GM19395 (cell line): ENCODE data around the gene C19orf25.
"Not testable (repeated sequence)": the region's sequence is repeated elsewhere in the genome, so short reads cannot be mapped to it uniquely, and the experiment has no call there.

Experiments
- ATAC-seq: cut with Tn5 transposase; IDR thresholded peaks from one replicate; pipeline ENCODE4 v1.9.1; 2021; ENCODE audit warnings: mild to moderate bottlenecking, moderate library complexity; ENCODE audit not compliant: unreplicated experiment

The C19orf25 gene

DNA sequence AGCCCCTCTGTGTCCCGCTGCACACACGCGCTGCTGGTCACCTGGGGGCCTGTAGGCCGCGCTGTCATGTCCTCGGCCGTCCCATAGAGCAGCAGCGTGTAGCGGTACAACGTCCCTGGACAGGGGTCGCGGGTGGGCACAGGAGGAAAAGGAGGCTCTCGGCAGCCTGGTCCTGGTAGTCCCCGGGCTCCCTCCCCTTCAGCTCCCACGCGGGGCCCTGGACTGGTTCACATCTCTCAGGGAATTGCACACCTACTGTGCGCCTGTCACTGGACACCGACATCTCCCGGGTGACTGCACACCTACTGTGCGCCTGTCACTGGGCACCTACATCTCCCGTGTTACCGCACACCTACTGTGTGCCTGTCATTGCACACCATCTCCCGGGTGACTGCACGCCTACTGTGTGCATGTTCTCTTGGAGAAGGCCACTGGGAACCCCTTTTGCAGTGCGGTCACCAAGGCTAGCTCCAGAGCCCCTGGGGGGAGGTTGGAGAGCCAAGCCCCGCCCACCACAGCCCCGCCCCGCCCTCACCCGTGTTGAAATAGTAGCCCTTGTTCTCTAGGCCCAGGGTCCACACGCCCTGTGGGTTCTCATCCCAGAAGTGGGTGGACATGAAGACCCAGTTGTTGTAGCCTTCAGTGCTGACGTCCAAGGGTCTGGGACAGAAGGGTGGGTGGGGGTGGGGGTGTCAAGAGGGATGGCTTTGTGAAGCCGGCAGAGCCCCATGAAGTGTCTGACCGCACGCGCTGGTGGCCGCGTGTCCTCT lies 3.5 kb upstream of the C19orf25 start:
- ATAC-seq: no peak

DNA sequence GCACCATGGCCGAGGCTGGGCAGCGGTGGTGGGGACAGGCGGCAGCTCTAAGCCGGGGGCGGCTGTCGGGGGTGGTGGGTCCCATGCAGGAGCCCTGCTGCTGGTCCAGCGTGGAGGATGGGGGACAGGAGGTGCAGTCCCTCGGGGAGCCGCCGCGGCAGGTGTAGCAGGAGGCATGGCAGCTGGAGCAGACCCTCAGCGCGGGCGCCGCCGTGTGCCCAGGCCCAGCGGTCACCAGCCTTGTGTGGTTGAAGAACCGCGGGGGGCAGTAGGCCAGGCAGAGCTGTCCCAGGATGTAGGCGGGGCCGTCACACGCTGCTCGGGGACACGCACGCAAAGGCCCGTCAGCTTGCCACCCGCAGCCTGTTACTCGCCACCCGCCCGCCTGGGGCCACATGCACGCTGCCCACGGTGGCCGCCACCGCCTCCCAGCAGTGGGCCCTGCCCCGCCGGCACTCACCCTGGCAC lies 2.9 kb upstream of the C19orf25 start:
- ATAC-seq: no peak

DNA sequence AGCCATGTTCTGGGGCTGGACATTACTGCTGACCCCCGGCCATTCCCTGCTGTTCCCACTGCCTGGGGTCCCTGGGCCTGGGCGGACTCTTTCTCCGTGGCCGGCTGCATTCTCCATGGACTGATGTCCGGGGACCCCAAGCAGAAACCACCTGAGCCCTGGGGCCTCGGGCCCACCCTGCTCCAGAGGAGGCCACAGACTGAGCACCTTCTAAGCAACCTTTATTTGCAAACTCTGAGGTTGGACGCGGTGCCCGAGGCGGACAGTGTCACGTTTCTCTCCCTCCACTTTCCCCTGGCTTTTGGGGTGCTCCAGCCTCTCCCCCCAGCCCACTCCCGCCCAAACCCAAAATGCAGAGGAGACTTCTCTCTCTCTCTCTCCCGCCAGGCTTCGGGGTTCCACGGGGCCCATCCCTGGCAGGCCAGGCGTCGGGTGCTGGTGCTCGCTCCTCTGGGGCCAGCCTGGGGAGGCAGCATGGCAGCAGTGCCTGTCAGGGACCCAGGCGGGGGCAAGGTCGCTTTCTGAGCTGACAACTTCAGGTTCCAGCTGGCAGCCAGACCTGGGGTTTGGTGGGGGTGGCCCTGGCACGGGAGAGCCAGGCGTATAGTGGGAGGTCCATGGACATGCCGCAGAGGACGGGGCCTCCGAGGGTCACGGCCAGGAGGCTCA lies 2.3 kb upstream of the C19orf25 start:
- ATAC-seq: no peak

DNA sequence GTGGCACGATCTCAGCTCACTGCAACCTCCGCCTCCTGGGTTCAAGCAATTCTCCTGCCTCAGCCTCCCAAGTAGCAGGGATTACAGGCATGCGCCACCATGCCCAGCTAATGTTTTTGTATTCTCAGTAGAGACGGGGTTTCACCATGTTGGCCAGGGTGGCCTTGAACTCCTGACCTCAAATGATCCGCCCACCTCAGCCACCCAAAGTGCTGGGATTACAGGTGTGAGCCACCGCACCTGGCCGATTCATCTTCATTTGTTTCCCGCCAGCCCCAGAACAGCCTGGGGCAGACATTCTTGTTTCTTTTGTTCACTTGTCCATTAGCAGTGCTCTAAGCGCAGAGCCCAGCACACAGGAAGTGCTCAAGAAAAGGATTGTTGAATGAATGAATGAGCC lies 2.0 kb downstream of the C19orf25 start:
- not testable (repeated sequence) for ATAC-seq

GRCh38 chr19:1475751-1476437 lies 3.1 kb downstream of the C19orf25 start:
- no peak for ATAC-seq

GRCh38 chr19:1474765-1475351 lies 4.2 kb downstream of the C19orf25 start:
- no peak for ATAC-seq

- no peak for ATAC-seq
Measured at GRCh38 chr19:1474011-1474764, 4.8 kb downstream of the C19orf25 start.

DNA sequence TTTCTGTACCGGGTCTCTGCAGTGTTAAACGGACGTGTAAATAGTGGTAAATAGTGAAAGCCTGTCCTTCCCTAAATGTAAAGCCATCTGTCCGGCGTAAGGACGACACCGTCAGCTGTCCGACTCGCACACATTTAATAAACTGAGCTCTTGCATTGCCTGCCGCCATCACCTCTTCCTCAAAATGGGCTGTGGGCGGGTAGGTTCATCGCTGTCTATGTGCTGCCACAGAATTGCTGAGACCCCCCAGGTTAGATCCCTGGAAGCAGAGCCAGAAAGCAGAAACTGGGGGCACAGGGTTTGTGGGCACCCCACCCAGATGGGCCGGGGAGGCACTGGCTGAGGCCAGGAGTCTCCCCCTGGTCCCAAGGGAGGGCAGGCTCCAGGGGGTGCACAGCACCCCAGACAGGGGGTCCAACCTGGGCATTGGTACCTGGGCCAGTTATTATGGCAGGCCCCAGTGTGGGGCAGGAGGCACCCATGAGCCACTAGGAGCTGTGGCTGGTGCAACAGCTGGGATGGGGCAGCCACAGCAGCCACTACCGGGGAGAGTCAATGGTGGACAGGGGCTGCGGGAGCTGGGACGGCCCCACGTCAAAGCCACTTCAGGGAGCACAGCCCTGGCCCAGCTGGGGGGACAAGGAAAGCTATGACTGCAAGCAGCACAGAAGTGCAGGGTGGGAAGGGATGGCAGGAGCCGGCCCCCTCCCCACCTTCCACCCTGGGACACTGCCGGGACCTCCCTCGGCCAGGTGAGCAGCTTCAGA lies 5.7 kb downstream of the C19orf25 start:
- no peak for ATAC-seq

DNA sequence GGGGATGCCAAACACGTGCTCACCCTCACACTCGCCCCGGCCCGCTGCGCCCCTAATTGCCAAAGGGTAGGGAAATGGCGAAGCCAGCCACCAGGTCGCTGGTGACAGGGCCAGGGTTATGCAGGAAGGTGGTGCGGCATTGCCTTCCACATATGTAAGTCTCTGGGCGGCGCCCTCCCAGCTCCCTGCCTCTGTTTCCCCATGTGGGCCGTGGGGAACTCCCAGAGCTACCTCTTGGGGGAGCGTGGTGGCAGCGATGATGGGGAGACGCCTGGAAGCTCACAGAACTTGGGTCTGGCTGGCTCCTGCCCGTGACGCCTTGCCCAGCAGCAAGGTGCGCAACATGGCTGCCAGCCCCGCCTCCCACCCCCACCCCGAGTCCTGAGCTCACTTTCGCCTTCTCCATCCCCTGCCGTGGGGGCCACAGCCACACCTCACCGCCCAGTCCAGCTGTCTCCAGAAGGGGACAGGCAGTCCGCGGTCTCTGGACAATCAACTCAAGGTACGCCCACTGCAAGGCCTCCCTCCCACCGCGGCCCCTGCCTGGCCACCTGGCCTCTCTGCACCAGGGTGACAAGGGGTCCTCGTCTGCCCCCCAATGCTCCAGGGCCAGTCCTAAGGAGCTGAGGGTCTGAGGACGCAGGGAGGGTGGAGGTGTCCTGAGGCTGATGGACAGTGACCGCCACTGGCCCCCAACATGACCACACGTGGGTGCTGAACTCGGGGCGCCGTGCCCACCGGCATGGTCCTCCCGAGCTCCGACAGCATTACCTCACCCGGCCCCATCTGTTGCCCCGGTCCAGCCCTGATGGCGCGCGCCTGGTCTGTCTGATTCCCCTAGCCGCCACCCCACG lies 6.6 kb downstream of the C19orf25 start:
- ATAC-seq: no peak

GRCh38 chr19:1471515-1472160 lies 7.4 kb downstream of the C19orf25 start:
- no peak for ATAC-seq

DNA sequence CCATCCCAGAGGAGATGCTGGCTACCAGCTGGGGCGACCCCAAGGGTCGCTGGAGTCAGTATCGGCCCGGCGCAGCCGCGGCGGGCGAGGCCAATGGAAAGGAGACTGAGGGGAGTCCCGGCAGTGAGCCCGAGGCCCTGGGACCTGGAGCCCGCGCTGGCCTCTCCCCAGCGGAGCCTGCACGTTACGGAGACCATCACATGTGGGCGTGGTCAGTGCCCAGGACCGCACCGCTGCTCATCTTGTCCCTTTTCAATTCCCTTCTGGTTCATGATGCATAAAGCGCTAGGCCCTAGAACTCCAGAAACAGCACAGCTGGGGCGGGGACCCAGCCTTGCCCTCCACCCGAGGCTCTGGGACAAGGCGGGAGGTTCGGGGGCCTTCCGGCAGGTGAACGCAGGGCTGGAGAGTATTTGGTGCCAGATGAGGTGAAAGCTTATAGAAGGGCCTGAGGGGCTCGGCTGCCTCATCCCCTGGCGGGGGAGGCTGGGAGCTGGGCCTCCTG lies 8.0 kb downstream of the C19orf25 start:
- no peak for ATAC-seq

DNA sequence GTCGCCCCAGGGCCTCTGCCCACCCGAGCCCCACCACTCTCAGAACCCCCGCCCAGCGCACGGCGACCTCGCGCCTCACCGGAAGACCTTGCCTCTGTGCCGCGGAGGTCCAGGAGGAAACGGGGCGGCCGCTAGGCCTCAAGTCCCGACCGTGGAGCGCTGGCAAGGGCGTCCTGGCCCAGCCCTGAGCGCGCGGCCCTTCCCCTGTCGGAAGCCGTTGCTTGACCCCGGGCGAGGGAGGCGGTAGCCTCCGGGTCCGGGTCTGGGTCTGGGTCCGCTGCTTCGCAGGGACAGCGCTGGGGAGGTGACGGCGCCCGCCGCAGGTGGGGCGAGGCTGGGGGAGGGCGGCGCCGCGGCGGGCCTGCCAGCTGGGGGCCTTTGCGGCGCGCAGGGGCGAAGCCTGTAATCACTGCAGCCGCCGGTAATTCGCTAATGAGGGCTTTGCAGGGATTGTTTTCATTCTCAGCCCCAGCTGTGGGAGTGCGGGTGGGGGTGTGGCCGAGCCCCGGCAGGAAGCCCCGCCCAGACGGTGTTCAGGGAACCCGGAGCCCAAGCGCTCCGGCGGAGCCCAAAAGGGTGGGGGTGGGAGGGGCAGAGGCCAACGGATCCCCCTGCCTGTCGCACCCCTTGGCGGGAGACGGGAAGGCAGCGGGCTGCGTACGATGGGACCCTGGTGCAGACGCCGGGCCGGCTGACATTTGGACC lies 8.6 kb downstream of the C19orf25 start:
- no peak for ATAC-seq

GRCh38 chr19:1470055-1470304 lies 9.0 kb downstream of the C19orf25 start:
- ATAC-seq: no peak

- ATAC-seq: no peak
Measured at GRCh38 chr19:1469255-1470054, 9.6 kb downstream of the C19orf25 start.

DNA sequence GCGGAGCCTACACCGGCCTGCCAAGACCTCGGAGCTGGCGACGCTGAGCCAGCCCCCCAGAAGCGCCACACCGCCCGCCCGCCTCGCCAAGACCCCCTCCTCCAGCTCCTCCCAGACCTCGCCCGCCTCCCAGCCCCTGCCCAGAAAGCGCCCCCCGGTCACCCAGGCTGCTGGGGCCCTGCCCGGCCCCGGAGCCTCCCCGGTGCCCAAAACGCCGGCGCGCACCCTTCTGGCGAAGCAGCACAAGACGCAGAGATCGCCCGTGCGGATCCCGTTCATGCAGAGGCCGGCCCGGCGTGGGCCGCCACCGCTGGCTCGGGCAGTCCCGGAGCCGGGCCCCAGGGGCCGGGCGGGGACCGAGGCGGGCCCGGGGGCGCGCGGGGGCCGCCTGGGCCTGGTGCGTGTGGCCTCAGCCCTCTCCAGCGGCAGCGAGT lies 10.2 kb downstream of the C19orf25 start:
- ATAC-seq: no peak

DNA sequence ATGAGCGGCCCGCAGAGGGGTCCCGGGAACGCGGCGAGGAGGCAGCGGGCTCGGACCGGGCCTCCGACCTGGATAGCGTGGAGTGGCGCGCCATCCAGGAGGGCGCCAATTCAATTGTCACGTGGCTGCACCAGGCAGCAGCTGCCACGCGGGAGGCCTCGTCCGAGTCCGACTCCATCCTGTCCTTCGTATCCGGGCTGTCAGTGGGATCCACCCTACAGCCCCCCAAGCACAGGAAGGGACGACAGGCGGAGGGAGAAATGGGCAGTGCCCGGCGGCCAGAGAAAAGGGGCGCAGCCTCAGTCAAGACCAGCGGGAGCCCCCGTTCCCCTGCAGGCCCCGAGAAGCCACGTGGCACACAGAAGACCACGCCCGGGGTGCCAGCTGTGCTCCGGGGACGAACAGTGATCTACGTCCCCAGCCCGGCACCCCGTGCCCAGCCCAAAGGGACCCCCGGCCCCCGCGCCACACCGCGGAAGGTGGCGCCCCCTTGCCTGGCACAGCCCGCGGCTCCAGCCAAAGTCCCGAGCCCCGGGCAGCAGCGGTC lies 10.7 kb downstream of the C19orf25 start:
- no peak for ATAC-seq
